IMR-90 (cell line): ENCODE measurements around the gene NRIP3. TPM values are rescaled to one million over a fixed set of nuclear protein-coding genes. Genes with fewer than 3 reads are reported as not detected.

ENCODE experiments used
- ATAC-seq: fragments of 200-7000 bp; cut with Tn5 transposase; 2 replicates; pipeline ENCODE4 v1.9.1; 2020; ENCODE audit warnings: low read depth, mild to moderate bottlenecking, moderate library complexity
- BruUV-seq: library from RNA; stranded (reverse); fragments of 400-500 nt; replicated peaks from 2 replicates; lab custom pipeline; 2021; lab: Mats Ljungman, UMichigan
- CTCF ChIA-PET: fragments of 300-600 bp; formaldehyde crosslinking; extraction: SDS; loops from one replicate; lab custom pipeline; 2021; ENCODE audit warnings: antibody characterized with exemption; lab: Yijun Ruan, JAX
- POLR2A ChIA-PET: fragments of 300-600 bp; sonication (Branson Sonifier 250); formaldehyde crosslinking; loops from one replicate; lab custom pipeline; 2022; ENCODE audit warnings: antibody characterized with exemption; ENCODE audit not compliant: unreplicated experiment; lab: Charles Lee
- DNase-seq: peaks from one replicate; pipeline ENCODE4 v3.0.0; 2013
- H2AFZ ChIP-seq: replicated peaks from 2 replicates; pipeline ENCODE3; 2013; ENCODE audit warnings: low read length, mild to moderate bottlenecking; ENCODE audit not compliant: poor library complexity
- H2AK5ac ChIP-seq: 2 replicates; pipeline ENCODE4 v1.6.1; 2013; ENCODE audit warnings: low read depth, low read length, inconsistent platforms
- H2AK9ac ChIP-seq: replicated peaks from 2 replicates; pipeline ENCODE3; 2013; ENCODE audit warnings: mild to moderate bottlenecking, low read depth, low read length, moderate library complexity; ENCODE audit not compliant: poor library complexity
- H2BK120ac ChIP-seq: 2 replicates; pipeline ENCODE4 v1.6.1; 2013; ENCODE audit warnings: low read depth, low read length, inconsistent platforms
- H2BK15ac ChIP-seq: 3 replicates; pipeline ENCODE4 v1.6.1; 2013; ENCODE audit warnings: low read depth, low read length, inconsistent platforms
- H2BK20ac ChIP-seq: 2 replicates; pipeline ENCODE4 v1.6.1; 2013; ENCODE audit warnings: low read depth, mild to moderate bottlenecking, inconsistent platforms, low read length, moderate library complexity
- H2BK5ac ChIP-seq: 2 replicates; pipeline ENCODE4 v1.6.1; 2013; ENCODE audit warnings: mild to moderate bottlenecking, low read depth, low read length, inconsistent platforms; ENCODE audit not compliant: poor library complexity, severe bottlenecking
- H3K14ac ChIP-seq: replicated peaks from 2 replicates; pipeline ENCODE4 v1.6.1; 2013; ENCODE audit warnings: low read depth, low read length, inconsistent platforms
- H3K18ac ChIP-seq: 2 replicates; pipeline ENCODE4 v1.6.1; 2013; ENCODE audit warnings: low read depth, low read length, control low read depth
- H3K23ac ChIP-seq: 2 replicates; pipeline ENCODE4 v1.6.1; 2013; ENCODE audit warnings: low read depth, low read length, inconsistent platforms
- H3K27ac ChIP-seq: 2 replicates; pipeline ENCODE4 v1.5.1; 2013; ENCODE audit warnings: mild to moderate bottlenecking, control low read depth, low read length; ENCODE audit not compliant: insufficient read depth
- H3K27me3 ChIP-seq: 2 replicates; pipeline ENCODE4 v1.6.1; 2013; ENCODE audit warnings: low read length; ENCODE audit not compliant: control insufficient read depth, insufficient read depth
- H3K36me3 ChIP-seq: 2 replicates; pipeline ENCODE4 v1.6.1; 2013; ENCODE audit warnings: low read length, mixed read lengths; ENCODE audit not compliant: control insufficient read depth, insufficient read depth
- H3K4ac ChIP-seq: 2 replicates; pipeline ENCODE4 v1.6.1; 2013; ENCODE audit warnings: low read depth, low read length, inconsistent platforms
- H3K4me1 ChIP-seq: 2 replicates; pipeline ENCODE4 v1.6.1; 2013; ENCODE audit warnings: low read length, mixed read lengths; ENCODE audit not compliant: control insufficient read depth, insufficient read depth
- H3K4me2 ChIP-seq: 2 replicates; pipeline ENCODE4 v1.6.1; 2013; ENCODE audit warnings: low read depth, mild to moderate bottlenecking, control low read depth, low read length, moderate library complexity
- H3K4me3 ChIP-seq: 2 replicates; pipeline ENCODE4 v1.5.1; 2013; ENCODE audit warnings: low read depth, mild to moderate bottlenecking, control low read depth, low read length, moderate library complexity; ENCODE audit not compliant: insufficient read depth
- H3K56ac ChIP-seq: 2 replicates; pipeline ENCODE4 v1.6.1; 2013; ENCODE audit warnings: low read length, inconsistent platforms; ENCODE audit not compliant: insufficient read depth; ENCODE audit errors: extremely low read depth
- H3K79me1 ChIP-seq, 2 experiments: 2 replicates each; pipeline ENCODE4 v1.6.1; 2013; ENCODE audit warnings: low read length in 2 of 2, inconsistent platforms in 1 of 2, low read depth in 1 of 2
- H3K9ac ChIP-seq: 2 replicates; pipeline ENCODE4 v1.6.1; 2013; ENCODE audit warnings: low read depth, low read length, control low read depth
- H3K9me1 ChIP-seq: 2 replicates; pipeline ENCODE4 v1.6.1; 2013; ENCODE audit warnings: low read length, inconsistent platforms; ENCODE audit not compliant: insufficient read depth
- H3K9me3 ChIP-seq: 2 replicates; pipeline ENCODE4 v1.6.1; 2013; ENCODE audit warnings: low read length; ENCODE audit not compliant: control insufficient read depth, insufficient read depth
- H4K20me1 ChIP-seq: 2 replicates; pipeline ENCODE4 v1.6.1; 2013; ENCODE audit warnings: low read length, inconsistent platforms; ENCODE audit not compliant: insufficient read depth
- H4K5ac ChIP-seq: 2 replicates; pipeline ENCODE4 v1.6.1; 2013; ENCODE audit warnings: mild to moderate bottlenecking, low read depth, low read length, control low read depth
- H4K8ac ChIP-seq, 2 experiments: 2 replicates each; pipeline ENCODE4 v1.6.1; 2013; ENCODE audit warnings: low read depth in 2 of 2, low read length in 2 of 2, control low read depth in 1 of 2, inconsistent platforms in 1 of 2
- H4K91ac ChIP-seq: 2 replicates; pipeline ENCODE4 v1.6.1; 2013; ENCODE audit warnings: low read depth, low read length, inconsistent platforms; ENCODE audit not compliant: insufficient read depth
- CEBPB ChIP-seq: IDR thresholded peaks from 2 replicates; pipeline ENCODE4 v1.6.1; 2012; ENCODE audit warnings: low read depth, low read length, improper control_type of control experiment
- CHD1 ChIP-seq: IDR thresholded peaks from 2 replicates; pipeline ENCODE4 v1.6.1; 2012; ENCODE audit warnings: low read depth, low read length, improper control_type of control experiment
- CTCF ChIP-seq: conservative IDR thresholded peaks from 2 replicates; pipeline ENCODE4 v1.5.1; 2012; ENCODE audit warnings: mild to moderate bottlenecking, low read depth, low read length, improper control_type of control experiment
- MXI1 ChIP-seq: IDR thresholded peaks from 2 replicates; pipeline ENCODE4 v1.6.1; 2012; ENCODE audit warnings: low read depth, mild to moderate bottlenecking, low read length, moderate library complexity, borderline replicate concordance
- RAD21 ChIP-seq: IDR thresholded peaks from 2 replicates; pipeline ENCODE4 v1.6.1; 2012; ENCODE audit warnings: low read length, improper control_type of control experiment
- SMC3 ChIP-seq: fragments of 150-350 bp; IDR thresholded peaks from 2 replicates; pipeline ENCODE4 v1.6.1; 2016; ENCODE audit warnings: low read depth, mild to moderate bottlenecking, antibody characterized with exemption, low read length, moderate library complexity
- USF2 ChIP-seq: fragments of 150-350 bp; IDR thresholded peaks from 2 replicates; pipeline ENCODE4 v1.6.1; 2017; ENCODE audit warnings: mild to moderate bottlenecking, antibody characterized with exemption, low read length, low read depth
- WGBS, 2 experiments: methylation state at CpG; one replicate each; pipeline versions ENCODE4 v1.1.5 to v1.1.7; 2013; ENCODE audit warnings: missing lambda C conversion rate in 2 of 2; ENCODE audit not compliant: insufficient read length in 1 of 2; ENCODE audit errors: extremely low coverage in 2 of 2; 5-methylcytosine and 5-hydroxymethylcytosine counted together
- dilution Hi-C: fragments of 300-500 bp; cut with HindIII; formaldehyde crosslinking; loops from one replicate; pipeline ENCODE4 v1.14.3; 2018; ENCODE audit warnings: low sequenced_read_pairs; ENCODE audit not compliant: unreplicated experiment
- in situ Hi-C: fragments of 300-500 bp; cut with MboI; formaldehyde crosslinking; loops from 3 replicates; pipeline ENCODE4 v1.14.3; 2019; ENCODE audit warnings: low sequenced_read_pairs, inconsistent platforms, mixed read lengths
- intact Hi-C: fragments of 100-400 bp; cut with micrococcal nuclease; formaldehyde crosslinking; loops from 2 replicates; pipeline ENCODE4 v1.10.0; 2022
- polyA plus RNA-seq, 3 experiments: library from polyadenylated mRNA; depleted of rRNA; stranded (reverse); fragments of >200 nt; gene quantifications; 2 replicates each; pipeline ENCODE4 v1.2.3, GENCODE V29; 2012; ENCODE audit warnings: low replicate concordance in 1 of 3
- total RNA-seq: library from RNA; depleted of rRNA; stranded (reverse); fragments of >200 nt; gene quantifications from 2 replicates; pipeline ENCODE4 v1.2.3, GENCODE V29; 2012
- TF ChIP-seq, protein P1 (sequence below): fragments of 150-350 bp; IDR thresholded peaks from 2 replicates; pipeline ENCODE4 v1.6.1; 2016; ENCODE audit warnings: low read depth, mild to moderate bottlenecking, low read length, moderate library complexity, borderline replicate concordance

Gene NRIP3
- total and polyA plus RNA-seq, 2 of the 4 experiments (the other 2 are of a cell fraction), result 11.5 to 43.6 TPM

DNA sequence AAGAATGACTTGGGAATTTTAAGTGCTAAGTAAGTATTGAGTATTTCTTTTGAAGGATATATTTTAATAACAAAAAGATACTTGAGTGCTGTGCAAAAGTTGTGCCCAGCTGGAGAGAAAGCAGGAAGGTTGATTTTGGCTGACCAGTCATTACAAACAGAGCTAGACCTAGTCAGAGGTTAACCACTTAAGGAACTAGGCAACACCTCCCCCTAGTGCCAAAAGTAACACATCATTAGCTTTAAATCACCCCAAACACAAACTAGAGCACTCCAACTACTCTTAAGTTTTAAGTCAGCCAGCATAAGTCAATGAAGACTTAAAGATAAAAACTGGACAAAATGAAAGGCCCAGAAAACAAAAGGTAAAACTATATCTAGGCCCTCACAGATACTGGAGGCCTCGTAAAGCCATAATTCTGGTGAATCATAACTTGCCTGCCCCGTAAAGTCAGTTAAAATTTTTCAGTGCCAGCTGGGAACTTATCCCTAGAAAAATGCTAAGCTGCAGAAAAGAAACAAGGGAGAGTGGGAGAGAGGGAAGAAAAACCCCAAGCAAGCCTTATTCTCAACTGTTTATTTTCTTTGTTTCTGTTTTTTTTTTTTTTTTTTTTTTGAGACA is 44.1 kb downstream of the NRIP3 start:
- peaks cover 6% of the 10 kb centered on the region for H3K36me3 ChIP-seq
- in situ Hi-C loops (loop anchor here (5.0 to 25.0 kb wide), 2 partner anchors 47 to 722 kb away; partner anchors contain the start of gene AKIP1), dilution Hi-C loops (no loop called here), intact Hi-C loops (loop anchor here (1.0 to 5.0 kb wide), 5 partner anchors 42 to 732 kb away; no protein-coding TSS in a partner anchor)
- H2BK5ac ChIP-seq, result peak overlapping the region; percentile 35
- H3K9me1 ChIP-seq, result peaks cover 3% of the 10 kb centered on the region; the same call in 1 of the 2 replicates
- H2AK5ac ChIP-seq, result no peak overlapping the region
- no TSS peak for BruUV-seq
- no peak overlapping the region for H2BK20ac ChIP-seq
- no peak overlapping the region for H2BK120ac ChIP-seq
- H4K91ac ChIP-seq, result no peak overlapping the region
- H3K56ac ChIP-seq, result no peak overlapping the region
- H3K27ac ChIP-seq, result no peak overlapping the region
- H3K4me3 ChIP-seq, result no peak overlapping the region
- H4K5ac ChIP-seq, result no peak overlapping the region
- H3K4me1 ChIP-seq, result peaks cover 4% of the 10 kb centered on the region; the same call in 1 of the 2 replicates
- no peak overlapping the region for H2AK9ac ChIP-seq
- ATAC-seq (peak; percentile 38), DNase-seq (peak; percentile 86)
- H3K9me3 ChIP-seq, result no peaks in the 10 kb centered on the region
- no peaks in the 10 kb centered on the region for H4K20me1 ChIP-seq
- H3K27me3 ChIP-seq, result no peaks in the 10 kb centered on the region
- H4K8ac ChIP-seq, result peak overlapping the region in 1 of 2 experiments; percentile 42; a peak in 1 of 4 replicates
- no peak overlapping the region for H3K18ac ChIP-seq
- H3K4ac ChIP-seq, result no peak overlapping the region; the same call in 1 of the 2 replicates
- H3K79me1 ChIP-seq, result peaks cover 35 to 60% of the 10 kb centered on the region in 2 experiments
- ChIA-PET CTCF (interaction anchor here (0.5 to 2.1 kb wide), 13 partner anchors 10 to 651 kb away, joined by 3 to 16 read pairs (median 3); no protein-coding TSS in a partner anchor), POLR2A (interaction anchor here (1.0 kb wide), 2 partner anchors 45 to 88 kb away, joined by 3 to 4 read pairs; no protein-coding TSS in a partner anchor)
- no peak overlapping the region; the same call in 1 of the 2 replicates for H3K4me2 ChIP-seq
- no peak overlapping the region for H3K23ac ChIP-seq
- H3K9ac ChIP-seq, result no peak overlapping the region
- no peak overlapping the region for H3K14ac ChIP-seq
- WGBS, 2 experiments, result no CpG with 5 or more reads among the region's 2 CpGs
- H2AFZ ChIP-seq, result no peak overlapping the region
- no peak overlapping the region for H2BK15ac ChIP-seq
- TF ChIP-seq, protein P1, sequence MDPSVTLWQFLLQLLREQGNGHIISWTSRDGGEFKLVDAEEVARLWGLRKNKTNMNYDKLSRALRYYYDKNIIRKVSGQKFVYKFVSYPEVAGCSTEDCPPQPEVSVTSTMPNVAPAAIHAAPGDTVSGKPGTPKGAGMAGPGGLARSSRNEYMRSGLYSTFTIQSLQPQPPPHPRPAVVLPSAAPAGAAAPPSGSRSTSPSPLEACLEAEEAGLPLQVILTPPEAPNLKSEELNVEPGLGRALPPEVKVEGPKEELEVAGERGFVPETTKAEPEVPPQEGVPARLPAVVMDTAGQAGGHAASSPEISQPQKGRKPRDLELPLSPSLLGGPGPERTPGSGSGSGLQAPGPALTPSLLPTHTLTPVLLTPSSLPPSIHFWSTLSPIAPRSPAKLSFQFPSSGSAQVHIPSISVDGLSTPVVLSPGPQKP, result no peak
- TF ChIP-seq SMC3, result peak; percentile 74
- no peak for TF ChIP-seq CHD1
- no peak for TF ChIP-seq MXI1
- TF ChIP-seq CEBPB, result no peak
- TF ChIP-seq RAD21, result peak; percentile 81
- TF ChIP-seq CTCF, result peak; percentile 74
- no peak for TF ChIP-seq USF2
